K562 (cell line): ENCODE results near the gene LRMDA. TPM values are rescaled to one million over a fixed set of nuclear protein-coding genes. Genes with fewer than 3 reads are reported as not detected.

ENCODE experiments used
- ATAC-seq: fragments of 200-7000 bp; cut with Tn5 transposase; 3 replicates; pipeline ENCODE4 v1.9.1; 2020; ENCODE audit warnings: moderate library complexity
- BruUV-seq: library from RNA; stranded (reverse); fragments of 400-500 nt; replicated peaks from 2 replicates; lab custom pipeline; 2021; lab: Mats Ljungman, UMichigan
- CTCF ChIA-PET: fragments of 300-600 bp; formaldehyde crosslinking; extraction: SDS; loops from one replicate; lab custom pipeline; 2021; ENCODE audit warnings: low intra/inter-chr PET ratio; lab: Yijun Ruan, JAX
- POLR2A ChIA-PET: fragments of 300-600, 350-650 bp; sonication (Branson Sonifier 250); formaldehyde crosslinking; extraction: SDS; loops from one replicate; lab custom pipeline; 2021; ENCODE audit warnings: antibody characterized with exemption, inconsistent platforms; lab: Yijun Ruan, JAX
- DNase-seq, 4 experiments: peaks; one replicate each; pipeline versions ENCODE4 v3.0.0 to v3.0.0-alpha.2; 2011 to 2018; ENCODE audit warnings: low spot score in 3 of 4, mixed read lengths in 3 of 4; ENCODE audit errors: extremely low read depth in 1 of 4
- FAIRE-seq: peaks from 2 replicates; lab custom pipeline; 2011; peaks lifted over from hg19 to GRCh38; lab: Jason Lieb, UNC
- H2AFZ ChIP-seq: 2 replicates; pipeline ENCODE4 v1.6.0; 2011; ENCODE audit warnings: low read depth, low read length, control low read depth, inconsistent platforms
- H3K27ac ChIP-seq: fragments of 200-600 bp; 3 replicates; pipeline ENCODE4 v1.8.0; 2011; ENCODE audit warnings: low read depth, mild to moderate bottlenecking, control low read depth, inconsistent platforms, low read length, moderate library complexity, mixed read lengths; ENCODE audit errors: extremely low read depth
- H3K27me3 ChIP-seq, 2 experiments: fragments of 300-600 bp in 1 of 2; 2 replicates in 1 of 2; 3 replicates in 1 of 2; pipeline versions ENCODE4 v1.6.0 to v1.8.0; 2011; ENCODE audit warnings: inconsistent platforms in 2 of 2, low read length in 2 of 2, mild to moderate bottlenecking in 1 of 2, mixed read lengths in 1 of 2, moderate library complexity in 1 of 2; ENCODE audit not compliant: control insufficient read depth in 2 of 2, insufficient read depth in 2 of 2
- H3K36me3 ChIP-seq: fragments of 300-600 bp; 3 replicates; pipeline ENCODE4 v1.8.0; 2011; ENCODE audit warnings: mild to moderate bottlenecking, low read length, inconsistent platforms; ENCODE audit not compliant: control insufficient read depth, insufficient read depth
- H3K4me1 ChIP-seq, 2 experiments: fragments of 200-600 bp in 1 of 2; replicated peaks in 1 of 2; 2 replicates in 1 of 2; 3 replicates in 1 of 2; pipeline versions ENCODE4 v1.5.1 to v1.8.0; 2011; ENCODE audit warnings: inconsistent platforms in 2 of 2, low read length in 2 of 2, mild to moderate bottlenecking in 1 of 2, mixed read lengths in 1 of 2, moderate library complexity in 1 of 2; ENCODE audit not compliant: control insufficient read depth in 2 of 2, insufficient read depth in 2 of 2
- H3K4me2 ChIP-seq: 2 replicates; pipeline ENCODE4 v1.6.1; 2011; ENCODE audit warnings: low read length, control low read depth, inconsistent platforms, mixed read lengths; ENCODE audit not compliant: insufficient read depth
- H3K4me3 ChIP-seq: fragments of 200-600 bp; sonication (generic), shearing (Covaris generic); 2 replicates; pipeline ENCODE4 v1.5.1; 2016; ENCODE audit warnings: control low read depth, inconsistent platforms
- H3K79me2 ChIP-seq: fragments of 200-600 bp; 3 replicates; pipeline ENCODE4 v1.8.0; 2011; ENCODE audit warnings: low read length, inconsistent platforms; ENCODE audit not compliant: control insufficient read depth, insufficient read depth
- H3K9ac ChIP-seq, 2 experiments: 2 replicates each; pipeline versions ENCODE4 v1.6.0 to v1.6.1; 2011; ENCODE audit warnings: low read depth in 2 of 2, low read length in 2 of 2, control low read depth in 1 of 2, inconsistent platforms in 1 of 2, mild to moderate bottlenecking in 1 of 2, mixed read lengths in 1 of 2; ENCODE audit not compliant: insufficient read depth in 1 of 2
- H3K9me1 ChIP-seq: one replicate; pipeline ENCODE4 v1.6.0; 2011; ENCODE audit warnings: inconsistent platforms, mild to moderate bottlenecking, low read length, moderate library complexity; ENCODE audit not compliant: control insufficient read depth, insufficient read depth
- H3K9me3 ChIP-seq: replicated peaks from 2 replicates; pipeline ENCODE4 v1.5.1; 2011; ENCODE audit warnings: low read depth, low read length, inconsistent platforms; ENCODE audit not compliant: control insufficient read depth, insufficient read depth
- H4K20me1 ChIP-seq: replicated peaks from 2 replicates; pipeline ENCODE4 v1.6.1; 2011; ENCODE audit warnings: low read length, inconsistent platforms, mixed read lengths; ENCODE audit not compliant: control insufficient read depth, insufficient read depth
- ATF2 ChIP-seq: sonication (generic); formaldehyde crosslinking; IDR thresholded peaks from 2 replicates; pipeline ENCODE4 v1.8.1; 2022; ENCODE audit warnings: missing genetic modification reagents
- CBFA2T3 ChIP-seq: fragments of 450-650 bp; IDR thresholded peaks from 2 replicates; pipeline ENCODE4 v1.6.1; 2017
- CEBPZ ChIP-seq: fragments of 150-350 bp; IDR thresholded peaks from 2 replicates; pipeline ENCODE4 v1.6.1; 2014; ENCODE audit warnings: low read depth, mild to moderate bottlenecking, low read length, borderline replicate concordance
- FOXA1 ChIP-seq: fragments of 450-650 bp; IDR thresholded peaks from 2 replicates; pipeline ENCODE4 v1.6.1; 2016; ENCODE audit warnings: mild to moderate bottlenecking, borderline replicate concordance
- FOXK2 ChIP-seq, 2 experiments: fragments of 450-650 bp; IDR thresholded peaks in 1 of 2; conservative IDR thresholded peaks in 1 of 2; 2 replicates each; pipeline ENCODE4 v1.6.1; 2016; ENCODE audit warnings: low read depth in 2 of 2, mild to moderate bottlenecking in 1 of 2
- HLTF ChIP-seq: fragments of 450-650 bp; IDR thresholded peaks from 2 replicates; pipeline ENCODE4 v1.6.1; 2016
- POLR2AphosphoS2 ChIP-seq: IDR thresholded peaks from 2 replicates; pipeline ENCODE4 v1.6.1; 2012; ENCODE audit warnings: low read length, improper control_type of control experiment
- POLR3A ChIP-seq: IDR thresholded peaks from 2 replicates; pipeline ENCODE4 v1.6.1; 2011; ENCODE audit warnings: borderline replicate concordance, mild to moderate bottlenecking, moderate library complexity; ENCODE audit not compliant: insufficient read length, insufficient read depth; ENCODE audit errors: extremely low read depth
- PTBP1 ChIP-seq: fragments of 200-400 bp; formaldehyde crosslinking; IDR thresholded peaks from 2 replicates; pipeline ENCODE4 v1.6.1; 2017; ENCODE audit warnings: low read depth, low read length
- THRB ChIP-seq: fragments of 450-650 bp; formaldehyde crosslinking; conservative IDR thresholded peaks from 2 replicates; pipeline ENCODE4 v1.4.0; 2022; ENCODE audit warnings: mild to moderate bottlenecking, missing genetic modification characterization
- TSC22D4 ChIP-seq: fragments of 450-650 bp; IDR thresholded peaks from 2 replicates; pipeline ENCODE4 v1.6.1; 2016; ENCODE audit warnings: missing genetic modification characterization, missing biosample characterization, control low read depth
- WGBS: fragments of 100-300 bp; shearing (Covaris generic); methylation state at CpG from one replicate; pipeline ENCODE4 v1.1.6; 2016; ENCODE audit warnings: low coverage, mixed read lengths; ENCODE audit not compliant: insufficient coverage; ENCODE audit errors: missing lambda C conversion rate; 5-methylcytosine and 5-hydroxymethylcytosine counted together
- in situ Hi-C: fragments of 300-500 bp; cut with MboI; formaldehyde crosslinking; loops from 4 replicates; pipeline ENCODE4 v1.15.0; 2018; ENCODE audit warnings: inconsistent platforms, mixed read lengths
- intact Hi-C: fragments of 100-400 bp; cut with micrococcal nuclease; formaldehyde crosslinking; loops from 2 replicates; pipeline ENCODE4 v1.14.2; 2022
- polyA plus RNA-seq, 8 experiments: library from polyadenylated mRNA; depleted of rRNA in 4 of 8; stranded (reverse) in 5 of 8; unstranded in 3 of 8; fragments of >200 nt; fragmentation: Nextera tagmentation in 2 of 8; fragmentation: Illumina TruSeq in 1 of 8; extraction: Ambion mirVana in 2 of 8; extraction: Trizol in 1 of 8; gene quantifications; 2 replicates each; pipeline versions ENCODE4 v1.2.1 to v1.2.3, GENCODE V29; 2011 to 2014; ENCODE audit warnings: inconsistent platforms in 1 of 8, missing spikeins in 1 of 8
- total RNA-seq, 7 experiments: library from RNA; depleted of rRNA in 6 of 7; stranded (reverse); fragments of >200 nt in 6 of 7; fragmentation: Illumina TruSeq in 2 of 7; extraction: Trizol in 2 of 7; gene quantifications; 2 replicates each; pipeline versions ENCODE4 v1.2.1 to v1.2.3, GENCODE V29; 2011 to 2021; ENCODE audit warnings: low replicate concordance in 1 of 7

Gene LRMDA
- total and polyA plus RNA-seq, 9 of the 15 experiments (the other 6 are each of a cell fraction or from before 2014, with no cell fraction given) = 0.25 TPM; not detected in 8

GRCh38 chr10:75470901-75471300, 39.5 kb downstream of the LRMDA start:
- ATAC-seq (no peak), FAIRE-seq (no peak), DNase-seq (no peak)
- in situ Hi-C loops (no loop called here), intact Hi-C loops (no loop called here)
- POLR2A ChIA-PET = no interaction called here
- peaks cover 2 to 5% of the 10 kb centered on the region in 2 experiments; a peak in 1 of 5 replicates for H3K27me3 ChIP-seq
- no peak overlapping the region for H3K4me3 ChIP-seq
- no peaks in the 10 kb centered on the region for H3K9me1 ChIP-seq
- no peaks in the 10 kb centered on the region for H3K9me3 ChIP-seq
- no peak overlapping the region for H3K27ac ChIP-seq
- no peaks in the 10 kb centered on the region for H3K79me2 ChIP-seq
- H3K36me3 ChIP-seq = no peaks in the 10 kb centered on the region
- no peaks in the 10 kb centered on the region for H4K20me1 ChIP-seq
- CTCF ChIA-PET = no interaction called here
- WGBS = 0% methylated on average over 4 of the region's 4 CpGs
- no peak overlapping the region for H2AFZ ChIP-seq
- TF ChIP-seq TSC22D4 (tag) = no peak
- TF ChIP-seq PTBP1 = no peak
- TF ChIP-seq CEBPZ = no peak
- TF ChIP-seq POLR3A = no peak
- no peak for TF ChIP-seq POLR2AphosphoS2
- no peak for TF ChIP-seq FOXA1
- no peak for TF ChIP-seq THRB
- TF ChIP-seq HLTF = no peak
- no peak for TF ChIP-seq FOXK2 (conservative IDR thresholded peaks at IDR 0.05 in 1 of 2, IDR thresholded peaks at IDR 0.05 in 1 of 2; ENCODE audit: low read depth in 2 of 2)
- no peak for TF ChIP-seq ATF2 (CRISPR knock-in tag)
- no peak for TF ChIP-seq CBFA2T3
- no TSS peak for BruUV-seq
- H3K9ac ChIP-seq = no peak overlapping the region
- H3K4me2 ChIP-seq = no peak overlapping the region
- H3K4me1 ChIP-seq = no peaks in the 10 kb centered on the region
